PC-3 (cell line): ENCODE measurements around the gene THBS3. TPM values are rescaled to one million over a fixed set of nuclear protein-coding genes. Genes with fewer than 3 reads are reported as not detected.

Experiments used
- ATAC-seq: fragments of 200-7000 bp; cut with Tn5 transposase; 2 replicates; pipeline ENCODE4 v1.9.1; 2020; ENCODE audit warnings: mild to moderate bottlenecking, moderate library complexity
- BruUV-seq: library from RNA; stranded (reverse); fragments of 400-500 nt; replicated peaks from 2 replicates; lab custom pipeline; 2021; lab: Mats Ljungman, UMichigan
- CTCF ChIA-PET: fragments of 300-600 bp; sonication (Branson Sonifier 250); formaldehyde crosslinking; loops from one replicate; lab custom pipeline; 2022; ENCODE audit warnings: antibody characterized with exemption; lab: Charles Lee
- POLR2A ChIA-PET: fragments of 300-600 bp; sonication (Branson Sonifier 250); formaldehyde crosslinking; loops from one replicate; lab custom pipeline; 2022; ENCODE audit warnings: antibody characterized with exemption; ENCODE audit not compliant: unreplicated experiment; lab: Charles Lee
- DNase-seq: peaks from one replicate; pipeline ENCODE4 v3.0.0-alpha.2; 2015
- H2AFZ ChIP-seq: fragments of 300-600 bp; sonication (generic); 2 replicates; pipeline ENCODE4 v1.6.0; 2016; ENCODE audit warnings: antibody characterized with exemption, low read length
- H3F3A ChIP-seq: fragments of 300-600 bp; sonication (generic); one replicate; pipeline ENCODE4 v1.6.0; 2017; ENCODE audit warnings: antibody characterized with exemption, low read length, control low read depth, mild to moderate bottlenecking; ENCODE audit not compliant: unreplicated experiment
- H3K27ac ChIP-seq: fragments of 300-600 bp; sonication (generic); 2 replicates; pipeline ENCODE4 v1.5.1; 2016; ENCODE audit warnings: mild to moderate bottlenecking, low read length
- H3K27me3 ChIP-seq: fragments of 300-600 bp; sonication (generic); 2 replicates; pipeline ENCODE4 v1.6.1; 2016; ENCODE audit warnings: low read length, mixed read lengths
- H3K36me3 ChIP-seq: fragments of 300-600 bp; sonication (generic); 2 replicates; pipeline ENCODE4 v1.6.1; 2016; ENCODE audit warnings: low read depth, mixed run types, low read length, mixed read lengths
- H3K4me1 ChIP-seq: fragments of 300-600 bp; sonication (generic); 2 replicates; pipeline ENCODE4 v1.5.1; 2016; ENCODE audit warnings: low read length; ENCODE audit not compliant: insufficient read depth
- H3K4me2 ChIP-seq: fragments of 300-600 bp; sonication (generic); 2 replicates; pipeline ENCODE4 v1.6.0; 2016; ENCODE audit warnings: low read length
- H3K4me3 ChIP-seq: fragments of 300-600 bp; sonication (generic); 2 replicates; pipeline ENCODE4 v1.5.1; 2016; ENCODE audit warnings: mild to moderate bottlenecking, low read length, mixed read lengths
- H3K79me2 ChIP-seq: fragments of 300-600 bp; sonication (generic); 2 replicates; pipeline ENCODE4 v1.6.1; 2017; ENCODE audit warnings: low read length, mixed read lengths
- H3K9ac ChIP-seq: fragments of 300-600 bp; sonication (generic); 2 replicates; pipeline ENCODE4 v1.6.0; 2016; ENCODE audit warnings: mild to moderate bottlenecking, low read length
- H3K9me2 ChIP-seq: fragments of 300-600 bp; sonication (generic); replicated peaks from 2 replicates; pipeline ENCODE4 v1.6.1; 2016; ENCODE audit warnings: mixed run types, low read length, mixed read lengths
- H3K9me3 ChIP-seq: fragments of 300-600 bp; sonication (generic); 2 replicates; pipeline ENCODE4 v1.6.1; 2016; ENCODE audit warnings: low read length, mixed read lengths
- H4K20me1 ChIP-seq: fragments of 300-600 bp; sonication (generic); 2 replicates; pipeline ENCODE4 v1.6.1; 2016; ENCODE audit warnings: low read length, mixed read lengths
- EZH2 ChIP-seq: fragments of 300-600 bp; sonication (generic); IDR thresholded peaks from one replicate; pipeline ENCODE4 v1.6.1; 2017; ENCODE audit warnings: antibody characterized with exemption, mild to moderate bottlenecking, low read length; ENCODE audit not compliant: unreplicated experiment
- EZH2phosphoT487 ChIP-seq: fragments of 300-600 bp; sonication (generic); IDR thresholded peaks from 2 replicates; pipeline ENCODE4 v1.6.1; 2018; ENCODE audit warnings: mild to moderate bottlenecking, antibody characterized with exemption, low read length, borderline replicate concordance
- intact Hi-C: fragments of 100-400 bp; cut with micrococcal nuclease; formaldehyde crosslinking; loops from 2 replicates; pipeline ENCODE4 v1.9.0; 2023
- total RNA-seq: library from RNA; depleted of rRNA; stranded (reverse); fragments of >200 nt; gene quantifications from 2 replicates; pipeline ENCODE4 v1.2.3, GENCODE V29; 2014
- TF ChIP-seq, protein P1 (sequence below): fragments of 300-600 bp; sonication (generic); conservative IDR thresholded peaks from 2 replicates; pipeline ENCODE4 v1.5.1; 2017; ENCODE audit warnings: antibody characterized with exemption, low read depth, mild to moderate bottlenecking, low read length

Gene THBS3
- total RNA-seq, 1 experiment from 2014 or later, result 13.0 TPM

GRCh38 chr1:155170806-155171205, 36.9 kb downstream of the THBS3 start:
- Histone ChIP-seq H2AFZ (no peak overlapping the region), H3K36me3 (peaks cover 8% of the 10 kb centered on the region; the same call in 1 of the 2 replicates), H3F3A (no peaks in the 10 kb centered on the region), H3K4me1 (peaks cover 21% of the 10 kb centered on the region; the same call in 1 of the 2 replicates), H3K4me3 (no peak overlapping the region), H3K79me2 (peaks cover 20% of the 10 kb centered on the region), H3K9ac (no peak overlapping the region), H3K27me3 (no peaks in the 10 kb centered on the region), H3K9me2 (no peaks in the 10 kb centered on the region), H3K9me3 (no peaks in the 10 kb centered on the region), H4K20me1 (no peaks in the 10 kb centered on the region), H3K4me2 (no peak overlapping the region), H3K27ac (no peak overlapping the region)
- TF ChIP-seq EZH2 (no peak), EZH2phosphoT487 (no peak)
- TF ChIP-seq, protein P1, sequence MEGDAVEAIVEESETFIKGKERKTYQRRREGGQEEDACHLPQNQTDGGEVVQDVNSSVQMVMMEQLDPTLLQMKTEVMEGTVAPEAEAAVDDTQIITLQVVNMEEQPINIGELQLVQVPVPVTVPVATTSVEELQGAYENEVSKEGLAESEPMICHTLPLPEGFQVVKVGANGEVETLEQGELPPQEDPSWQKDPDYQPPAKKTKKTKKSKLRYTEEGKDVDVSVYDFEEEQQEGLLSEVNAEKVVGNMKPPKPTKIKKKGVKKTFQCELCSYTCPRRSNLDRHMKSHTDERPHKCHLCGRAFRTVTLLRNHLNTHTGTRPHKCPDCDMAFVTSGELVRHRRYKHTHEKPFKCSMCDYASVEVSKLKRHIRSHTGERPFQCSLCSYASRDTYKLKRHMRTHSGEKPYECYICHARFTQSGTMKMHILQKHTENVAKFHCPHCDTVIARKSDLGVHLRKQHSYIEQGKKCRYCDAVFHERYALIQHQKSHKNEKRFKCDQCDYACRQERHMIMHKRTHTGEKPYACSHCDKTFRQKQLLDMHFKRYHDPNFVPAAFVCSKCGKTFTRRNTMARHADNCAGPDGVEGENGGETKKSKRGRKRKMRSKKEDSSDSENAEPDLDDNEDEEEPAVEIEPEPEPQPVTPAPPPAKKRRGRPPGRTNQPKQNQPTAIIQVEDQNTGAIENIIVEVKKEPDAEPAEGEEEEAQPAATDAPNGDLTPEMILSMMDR, result no peak
- intact Hi-C loops, result no loop called here
- BruUV-seq, result no TSS peak
- ATAC-seq (no peak), DNase-seq (no peak)
- POLR2A ChIA-PET, result no interaction called here
- CTCF ChIA-PET, result no interaction called here

DNA sequence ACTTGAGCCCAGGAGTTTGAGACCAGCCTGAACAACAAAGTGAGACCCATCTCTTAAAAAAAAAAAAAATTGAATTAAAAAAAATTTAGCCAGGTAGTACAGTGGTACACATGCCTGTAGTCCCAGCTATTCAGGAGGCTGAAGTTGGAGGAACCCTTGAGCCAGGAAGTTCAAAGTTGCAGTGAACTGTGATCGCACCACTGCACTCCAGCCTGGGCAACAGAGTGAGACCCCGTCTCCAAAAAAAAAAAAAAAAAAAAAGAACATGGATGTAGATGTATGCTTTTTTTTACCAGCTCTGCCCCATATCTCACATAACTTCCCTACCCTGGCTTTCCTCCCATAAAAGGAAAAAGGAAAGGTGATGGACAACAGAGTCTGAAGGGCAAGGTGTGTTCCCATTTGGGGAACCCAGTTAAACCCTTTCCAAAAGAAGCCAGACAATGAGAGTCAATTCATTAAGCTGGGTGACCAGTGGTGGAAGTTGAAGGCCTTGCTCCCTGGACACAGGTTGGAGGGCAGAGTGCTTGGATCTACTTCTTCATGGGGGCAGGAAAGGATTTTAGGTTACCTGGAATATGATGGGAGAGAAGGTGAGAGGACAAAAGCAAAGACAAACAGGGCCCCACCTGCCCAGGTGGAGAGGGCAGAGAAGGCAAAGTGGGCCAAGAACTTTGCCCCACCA, 37.5 kb downstream of the THBS3 start:
- ChIA-PET CTCF (no interaction called here), POLR2A (no interaction called here)
- no peaks in the 10 kb centered on the region for H3K9me3 ChIP-seq
- H3K9me2 ChIP-seq, result no peaks in the 10 kb centered on the region
- peaks cover 8% of the 10 kb centered on the region; the same call in 1 of the 2 replicates for H3K36me3 ChIP-seq
- H3K27ac ChIP-seq, result no peak overlapping the region
- H4K20me1 ChIP-seq, result no peaks in the 10 kb centered on the region
- H3K79me2 ChIP-seq, result peaks cover 20% of the 10 kb centered on the region
- H3K4me2 ChIP-seq, result no peak overlapping the region
- BruUV-seq, result no TSS peak
- peaks cover 21% of the 10 kb centered on the region; the same call in 1 of the 2 replicates for H3K4me1 ChIP-seq
- DNase-seq, result no peak
- intact Hi-C loops, result no loop called here
- no peak overlapping the region for H3K9ac ChIP-seq
- no peaks in the 10 kb centered on the region for H3K27me3 ChIP-seq
- ATAC-seq, result no peak
- no peak overlapping the region for H3K4me3 ChIP-seq
- H2AFZ ChIP-seq, result no peak overlapping the region
- TF ChIP-seq, protein P1, result no peak
- TF ChIP-seq EZH2 (no peak), EZH2phosphoT487 (no peak)
- no peaks in the 10 kb centered on the region for H3F3A ChIP-seq

GRCh38 chr1:155169541-155169940, 38.2 kb downstream of the THBS3 start:
- no peak overlapping the region for H3K4me2 ChIP-seq
- H3K4me1 ChIP-seq, result peaks cover 21% of the 10 kb centered on the region; the same call in 1 of the 2 replicates
- no peaks in the 10 kb centered on the region for H3K9me3 ChIP-seq
- no peaks in the 10 kb centered on the region for H3K9me2 ChIP-seq
- DNase-seq (no peak), ATAC-seq (no peak)
- no peak overlapping the region for H2AFZ ChIP-seq
- H3K79me2 ChIP-seq, result peaks cover 20% of the 10 kb centered on the region
- POLR2A ChIA-PET, result no interaction called here
- intact Hi-C loops, result no loop called here
- TF ChIP-seq, protein P1, result no peak
- TF ChIP-seq EZH2phosphoT487, result no peak
- TF ChIP-seq EZH2, result no peak
- H4K20me1 ChIP-seq, result no peaks in the 10 kb centered on the region
- no peak overlapping the region for H3K27ac ChIP-seq
- CTCF ChIA-PET, result interaction anchor here (0.8 kb wide), 1 partner anchor 78 kb away, joined by 5 read pairs; no protein-coding TSS in a partner anchor
- no peak overlapping the region for H3K9ac ChIP-seq
- H3K4me3 ChIP-seq, result no peak overlapping the region
- no peaks in the 10 kb centered on the region for H3K27me3 ChIP-seq
- no peaks in the 10 kb centered on the region for H3F3A ChIP-seq
- H3K36me3 ChIP-seq, result peaks cover 8% of the 10 kb centered on the region; the same call in 1 of the 2 replicates
- BruUV-seq, result no TSS peak
